Upper lobe of right lung (tissue), 1 donor: ENCODE data around the gene TAF11L13. TPM values are rescaled to one million over a fixed set of nuclear protein-coding genes. Genes with fewer than 3 reads are reported as not detected.

Experiments
- ATAC-seq: fragments of 200-7000 bp; cut with Tn5 transposase; one replicate; pipeline ENCODE4 v1.9.1; 2020; ENCODE audit warnings: mild to moderate bottlenecking, moderate library complexity
- DNase-seq: peaks from one replicate; pipeline ENCODE4 v3.0.0-alpha.2; 2020
- H3K27ac ChIP-seq: fragments of 200-600 bp; one replicate; pipeline ENCODE4 v1.8.0; 2022
- H3K27me3 ChIP-seq: fragments of 200-600 bp; one replicate; pipeline ENCODE4 v1.8.0; 2022; ENCODE audit warnings: mild to moderate bottlenecking
- H3K36me3 ChIP-seq: fragments of 200-600 bp; one replicate; pipeline ENCODE4 v1.8.0; 2022
- H3K4me1 ChIP-seq: fragments of 200-600 bp; one replicate; pipeline ENCODE4 v1.8.0; 2022
- H3K4me3 ChIP-seq: fragments of 200-600 bp; one replicate; pipeline ENCODE4 v1.8.0; 2022; ENCODE audit warnings: mild to moderate bottlenecking
- H3K9me3 ChIP-seq: fragments of 200-600 bp; one replicate; pipeline ENCODE4 v1.8.0; 2022
- intact Hi-C: fragments of 100-400 bp; cut with DNase I; formaldehyde crosslinking; loops from one replicate; pipeline ENCODE4 v1.11.0; 2022
- total RNA-seq: library from RNA; stranded (reverse); fragmentation: NEBNext Ultra II Directional; extraction: Animal tissue kit (Norgen Biotek cat#: 25700); gene quantifications from one replicate; pipeline ENCODE4 v1.2.1, GENCODE V29; 2021
- TF ChIP-seq, protein P1 (sequence below): fragments of 200-600 bp; IDR thresholded peaks from one replicate; pipeline ENCODE4 v1.8.0; 2022; ENCODE audit warnings: antibody characterized with exemption
- donor health status: DM: no; HTN: yes; CAD: no; lungs with severe emphysema.

The TAF11L13 gene
- total RNA-seq, 1 donor from 2014 or later = not detected

DNA sequence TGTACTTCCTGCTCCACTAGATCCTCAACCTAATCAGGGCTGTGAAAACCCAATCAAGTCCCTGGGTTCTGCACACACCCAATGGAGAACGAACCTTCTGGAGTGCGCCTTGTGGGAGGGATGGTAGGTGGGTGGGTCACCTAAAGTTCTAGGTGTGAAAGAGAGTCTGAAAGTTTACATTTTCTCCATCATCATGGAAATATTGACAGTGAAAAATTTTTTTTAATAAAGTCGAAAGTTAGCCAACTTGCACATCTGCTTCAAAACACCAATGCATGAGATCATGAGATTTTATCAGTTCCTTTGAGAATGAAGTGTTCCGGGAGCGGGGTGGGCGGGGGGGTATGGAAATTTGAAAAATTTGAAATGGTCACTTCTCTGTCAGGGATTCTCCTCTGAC lies 24.0 kb downstream of the TAF11L13 start:
- Histone ChIP-seq H3K27ac (no peak overlapping the region), H3K27me3 (no peaks in the 10 kb centered on the region), H3K36me3 (no peaks in the 10 kb centered on the region), H3K4me3 (no peak overlapping the region), H3K4me1 (no peaks in the 10 kb centered on the region), H3K9me3 (peaks cover 2% of the 10 kb centered on the region)
- DNase-seq (no peak), ATAC-seq (no peak)
- TF ChIP-seq, protein P1, sequence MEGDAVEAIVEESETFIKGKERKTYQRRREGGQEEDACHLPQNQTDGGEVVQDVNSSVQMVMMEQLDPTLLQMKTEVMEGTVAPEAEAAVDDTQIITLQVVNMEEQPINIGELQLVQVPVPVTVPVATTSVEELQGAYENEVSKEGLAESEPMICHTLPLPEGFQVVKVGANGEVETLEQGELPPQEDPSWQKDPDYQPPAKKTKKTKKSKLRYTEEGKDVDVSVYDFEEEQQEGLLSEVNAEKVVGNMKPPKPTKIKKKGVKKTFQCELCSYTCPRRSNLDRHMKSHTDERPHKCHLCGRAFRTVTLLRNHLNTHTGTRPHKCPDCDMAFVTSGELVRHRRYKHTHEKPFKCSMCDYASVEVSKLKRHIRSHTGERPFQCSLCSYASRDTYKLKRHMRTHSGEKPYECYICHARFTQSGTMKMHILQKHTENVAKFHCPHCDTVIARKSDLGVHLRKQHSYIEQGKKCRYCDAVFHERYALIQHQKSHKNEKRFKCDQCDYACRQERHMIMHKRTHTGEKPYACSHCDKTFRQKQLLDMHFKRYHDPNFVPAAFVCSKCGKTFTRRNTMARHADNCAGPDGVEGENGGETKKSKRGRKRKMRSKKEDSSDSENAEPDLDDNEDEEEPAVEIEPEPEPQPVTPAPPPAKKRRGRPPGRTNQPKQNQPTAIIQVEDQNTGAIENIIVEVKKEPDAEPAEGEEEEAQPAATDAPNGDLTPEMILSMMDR = no peak
- intact Hi-C loops = no loop called here

DNA sequence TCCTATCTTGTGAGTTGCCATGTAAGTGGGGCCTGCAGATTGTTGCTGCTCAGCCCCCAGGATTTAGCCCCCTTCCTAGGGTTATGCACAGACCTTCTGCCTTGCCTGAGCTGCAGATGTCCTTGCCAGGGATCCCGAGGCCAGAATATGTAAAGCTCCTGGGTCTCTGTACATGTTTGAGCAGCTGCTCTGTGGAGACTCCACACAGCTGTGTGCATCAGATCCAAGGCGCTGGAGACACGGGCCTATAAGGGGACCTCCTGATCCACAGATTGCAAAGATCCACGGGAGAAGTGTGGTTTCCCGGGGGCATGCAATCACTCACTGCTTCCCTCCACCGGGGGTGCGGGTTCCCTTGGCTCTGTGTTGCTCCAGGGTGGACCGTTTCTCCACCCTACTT lies 31.3 kb downstream of the TAF11L13 start:
- Histone ChIP-seq H3K27me3 (no peaks in the 10 kb centered on the region), H3K9me3 (peaks cover 6% of the 10 kb centered on the region), H3K36me3 (no peaks in the 10 kb centered on the region), H3K4me3 (no peak overlapping the region), H3K27ac (no peak overlapping the region), H3K4me1 (no peaks in the 10 kb centered on the region)
- intact Hi-C loops = no loop called here
- ATAC-seq = no peak
- TF ChIP-seq, protein P1 = no peak
- no peak for DNase-seq

DNA sequence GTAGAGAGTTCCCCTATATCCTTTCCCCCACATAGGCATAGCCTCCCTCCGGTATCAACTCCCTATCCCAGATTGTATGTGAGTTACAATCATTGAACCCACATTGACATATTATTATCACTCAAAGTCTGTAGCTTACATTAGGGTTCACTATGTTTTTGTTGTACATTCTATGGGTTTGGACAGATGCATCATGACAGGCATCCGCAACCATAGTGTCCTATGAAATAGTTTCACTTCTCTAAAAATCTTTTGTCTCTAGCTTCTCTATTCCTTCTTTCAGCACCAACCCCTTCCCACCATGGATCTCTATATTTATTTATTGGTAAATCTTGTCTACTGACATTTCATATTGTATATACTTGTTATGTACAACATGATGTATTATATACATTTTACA lies 33.9 kb downstream of the TAF11L13 start:
- no peak for ATAC-seq
- no peak for DNase-seq

DNA sequence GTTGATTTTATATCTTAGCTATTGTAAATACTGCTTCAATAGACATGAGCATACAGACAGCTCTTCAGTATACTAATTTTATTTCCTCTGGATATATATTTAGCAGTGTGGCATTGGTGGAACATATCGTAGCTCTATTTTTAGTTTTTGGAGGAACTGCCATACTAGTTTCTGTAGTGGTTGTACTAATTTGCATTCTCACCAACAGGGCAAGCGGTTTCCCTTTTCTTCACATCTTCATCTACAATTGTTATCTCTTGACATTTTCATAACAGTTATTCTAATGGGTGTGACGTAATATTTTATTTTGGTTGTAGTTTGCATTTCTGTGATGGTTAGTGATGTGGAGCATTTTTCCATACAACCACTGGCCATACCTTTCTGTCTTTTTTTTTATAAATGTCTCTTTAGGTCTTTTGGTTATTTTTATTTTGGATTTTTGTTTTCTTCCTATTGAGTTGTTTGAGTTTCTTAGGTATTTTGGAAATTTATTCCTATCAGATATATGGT lies 34.9 kb downstream of the TAF11L13 start:
- H3K27ac ChIP-seq = no peak overlapping the region
- H3K9me3 ChIP-seq = no peaks in the 10 kb centered on the region
- no peaks in the 10 kb centered on the region for H3K36me3 ChIP-seq
- H3K4me1 ChIP-seq = no peaks in the 10 kb centered on the region
- no peak for ATAC-seq
- intact Hi-C loops = no loop called here
- TF ChIP-seq, protein P1 = no peak
- no peak for DNase-seq
- no peak overlapping the region for H3K4me3 ChIP-seq
- H3K27me3 ChIP-seq = no peaks in the 10 kb centered on the region

More for the DNA sequence above, 33.9 kb downstream of the TAF11L13 start:
- intact Hi-C loops = no loop called here
- Histone ChIP-seq H3K27me3 (no peaks in the 10 kb centered on the region), H3K4me1 (no peaks in the 10 kb centered on the region), H3K27ac (no peak overlapping the region), H3K36me3 (no peaks in the 10 kb centered on the region), H3K4me3 (no peak overlapping the region), H3K9me3 (peaks cover 5% of the 10 kb centered on the region)
- TF ChIP-seq, protein P1 = no peak

DNA sequence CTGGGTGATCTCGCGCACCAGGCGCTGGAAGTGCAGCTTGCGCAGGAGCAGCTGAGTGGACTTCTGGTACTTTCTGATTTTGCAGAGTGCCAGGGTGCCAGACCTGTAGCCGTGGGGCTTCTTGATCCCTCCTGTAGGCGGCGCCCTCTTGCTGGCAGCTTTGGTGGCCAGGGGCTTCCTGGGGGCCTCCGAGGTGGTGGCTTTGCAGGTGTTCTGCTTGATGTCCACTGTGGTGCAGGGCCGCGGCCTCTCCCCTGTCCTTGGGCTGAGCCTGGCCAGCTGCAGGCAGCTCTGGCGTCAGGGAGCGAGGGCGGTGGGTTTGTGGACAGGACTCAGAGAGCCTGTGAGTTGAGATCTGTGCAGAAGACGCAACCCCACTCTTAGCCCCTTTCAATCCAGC lies 38.5 kb downstream of the TAF11L13 start:
- TF ChIP-seq, protein P1 = no peak
- Histone ChIP-seq H3K27ac (no peak overlapping the region), H3K36me3 (no peaks in the 10 kb centered on the region), H3K9me3 (no peaks in the 10 kb centered on the region), H3K4me1 (no peaks in the 10 kb centered on the region), H3K4me3 (no peak overlapping the region), H3K27me3 (no peaks in the 10 kb centered on the region)
- ATAC-seq (no peak), DNase-seq (no peak)
- intact Hi-C loops = no loop called here

DNA sequence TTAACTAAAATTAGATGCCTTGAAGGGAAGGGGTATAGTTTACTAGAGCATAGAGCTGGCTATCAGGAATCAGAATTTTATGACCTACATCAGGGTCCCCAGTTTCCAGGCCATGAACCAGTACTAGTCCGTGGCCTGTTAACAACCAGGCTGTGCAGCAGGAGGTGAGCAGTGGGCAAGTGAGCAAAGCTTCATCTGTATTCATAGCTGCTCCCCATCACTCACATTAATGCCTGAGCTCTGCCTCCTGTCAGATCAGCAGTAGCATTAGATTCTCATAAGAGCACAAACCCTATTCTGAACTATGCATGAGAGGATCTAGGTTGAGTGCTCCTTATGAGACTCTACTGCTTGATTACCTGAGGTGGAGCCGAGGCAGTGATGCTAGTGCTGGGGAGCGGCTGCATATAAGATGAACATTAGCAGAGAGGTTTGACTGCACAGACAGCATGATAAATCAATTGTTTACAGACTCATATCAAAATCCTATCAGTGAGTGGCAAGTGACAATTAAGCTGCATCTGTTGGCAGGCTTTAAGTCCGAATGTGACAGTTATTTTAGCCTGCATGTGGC lies 47.0 kb downstream of the TAF11L13 start:
- ATAC-seq (no peak), DNase-seq (no peak)
- Histone ChIP-seq H3K36me3 (no peaks in the 10 kb centered on the region), H3K4me3 (no peak overlapping the region), H3K9me3 (no peaks in the 10 kb centered on the region), H3K4me1 (no peaks in the 10 kb centered on the region), H3K27ac (no peak overlapping the region), H3K27me3 (no peaks in the 10 kb centered on the region)
- TF ChIP-seq, protein P1 = no peak
- intact Hi-C loops = no loop called here
